GM12892 (cell line): ENCODE data around the gene KCNK3.

Experiments
- POLR2A ChIP-seq: IDR thresholded peaks from 2 replicates; pipeline ENCODE4 v1.6.1; 2011; ENCODE audit warnings: low read depth, low read length, control low read depth
- POLR2AphosphoS5 ChIP-seq: IDR thresholded peaks from 2 replicates; pipeline ENCODE4 v1.6.1; 2011; ENCODE audit warnings: low read depth, low read length, control low read depth

- TF ChIP-seq POLR2AphosphoS5 (no peak), POLR2A (no peak)
Measured at GRCh38 chr2:26657265-26657664, 35.3 kb upstream of the KCNK3 start.
